ENCODE data around the gene BRAT1.

The BRAT1 gene

GRCh38 chr7:2526659-2527504, 28.4 kb downstream of the BRAT1 start:
- 96% methylated on average over 35 to 39 of the region's 40 CpGs for WGBS, 2 experiments (ENCODE audit: insufficient coverage in 2 of 2)
- Histone ChIP-seq H3K36me3 (ENCODE audit: control insufficient read depth, insufficient read depth, low read length) (peaks cover 31% of the 10 kb centered on the region), H3K9me3 (ENCODE audit: control insufficient read depth, low read length) (no peaks in the 10 kb centered on the region), H3K4me3 (ENCODE audit: extremely low read depth, insufficient read depth, low read length, poor library complexity, severe bottlenecking) (no peak overlapping the region), H3K27ac (ENCODE audit: low read depth, low read length, severe bottlenecking) (no peak overlapping the region), H3K4me1 (ENCODE audit: control insufficient read depth, insufficient read depth, low read length, poor library complexity, severe bottlenecking) (peaks cover 63% of the 10 kb centered on the region)

DNA sequence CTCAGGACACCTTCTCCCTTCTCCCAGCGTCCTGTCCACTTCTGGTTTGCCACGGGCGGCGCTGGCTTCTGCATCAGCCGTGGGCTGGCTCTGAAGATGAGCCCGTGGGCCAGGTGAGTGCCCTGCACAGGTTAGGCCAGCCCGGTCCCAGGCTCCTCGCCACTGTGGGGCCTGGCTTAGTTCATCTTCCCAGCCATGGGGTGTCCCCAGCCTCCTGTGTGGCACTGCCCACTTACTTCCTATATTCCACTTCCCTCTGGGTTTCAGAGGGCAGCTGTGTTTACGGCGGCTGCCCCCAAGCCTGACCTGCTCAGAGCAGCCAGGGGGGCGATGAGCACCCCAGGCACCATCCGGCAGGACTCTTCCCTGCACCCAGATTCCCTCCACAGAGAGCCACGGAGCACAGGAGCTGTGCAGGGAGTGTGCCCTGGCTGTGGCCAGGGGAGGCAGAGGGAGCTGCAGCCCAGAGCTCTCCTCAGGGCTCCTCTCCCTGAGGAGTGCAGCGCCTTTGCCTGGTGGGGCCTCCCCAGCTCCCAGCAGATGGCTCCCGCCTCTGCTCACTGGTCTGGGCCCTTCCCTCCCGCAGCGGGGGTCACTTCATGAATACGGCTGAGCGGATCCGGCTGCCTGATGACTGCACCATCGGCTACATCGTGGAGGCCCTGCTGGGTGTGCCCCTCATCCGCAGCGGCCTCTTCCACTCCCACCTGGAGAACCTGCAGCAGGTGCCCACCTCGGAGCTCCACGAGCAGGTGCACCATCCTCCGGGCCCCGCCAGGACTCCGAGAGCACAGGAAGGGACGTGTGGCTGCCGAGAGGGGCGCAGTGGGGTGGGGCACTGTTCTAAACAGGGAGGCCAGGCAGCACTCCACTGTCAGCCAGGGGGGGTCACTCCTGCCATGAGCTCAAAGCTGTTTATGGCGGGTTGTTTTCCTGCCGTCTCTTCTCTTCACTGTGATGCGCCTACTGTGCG, 29.4 kb downstream of the BRAT1 start:
- no peaks in the 10 kb centered on the region for H3K9me3 ChIP-seq (ENCODE audit: control insufficient read depth, low read length)
- H3K27ac ChIP-seq (ENCODE audit: low read depth, low read length, severe bottlenecking): no peak overlapping the region
- H3K36me3 ChIP-seq (ENCODE audit: control insufficient read depth, insufficient read depth, low read length): peaks cover 31% of the 10 kb centered on the region
- no peak overlapping the region for H3K4me3 ChIP-seq (ENCODE audit: extremely low read depth, insufficient read depth, low read length, poor library complexity, severe bottlenecking)
- 91 to 93% methylated on average over 35 to 36 of the region's 36 CpGs for WGBS, 2 experiments (ENCODE audit: insufficient coverage in 2 of 2)
- peaks cover 66% of the 10 kb centered on the region for H3K4me1 ChIP-seq (ENCODE audit: control insufficient read depth, insufficient read depth, low read length, poor library complexity, severe bottlenecking)

DNA sequence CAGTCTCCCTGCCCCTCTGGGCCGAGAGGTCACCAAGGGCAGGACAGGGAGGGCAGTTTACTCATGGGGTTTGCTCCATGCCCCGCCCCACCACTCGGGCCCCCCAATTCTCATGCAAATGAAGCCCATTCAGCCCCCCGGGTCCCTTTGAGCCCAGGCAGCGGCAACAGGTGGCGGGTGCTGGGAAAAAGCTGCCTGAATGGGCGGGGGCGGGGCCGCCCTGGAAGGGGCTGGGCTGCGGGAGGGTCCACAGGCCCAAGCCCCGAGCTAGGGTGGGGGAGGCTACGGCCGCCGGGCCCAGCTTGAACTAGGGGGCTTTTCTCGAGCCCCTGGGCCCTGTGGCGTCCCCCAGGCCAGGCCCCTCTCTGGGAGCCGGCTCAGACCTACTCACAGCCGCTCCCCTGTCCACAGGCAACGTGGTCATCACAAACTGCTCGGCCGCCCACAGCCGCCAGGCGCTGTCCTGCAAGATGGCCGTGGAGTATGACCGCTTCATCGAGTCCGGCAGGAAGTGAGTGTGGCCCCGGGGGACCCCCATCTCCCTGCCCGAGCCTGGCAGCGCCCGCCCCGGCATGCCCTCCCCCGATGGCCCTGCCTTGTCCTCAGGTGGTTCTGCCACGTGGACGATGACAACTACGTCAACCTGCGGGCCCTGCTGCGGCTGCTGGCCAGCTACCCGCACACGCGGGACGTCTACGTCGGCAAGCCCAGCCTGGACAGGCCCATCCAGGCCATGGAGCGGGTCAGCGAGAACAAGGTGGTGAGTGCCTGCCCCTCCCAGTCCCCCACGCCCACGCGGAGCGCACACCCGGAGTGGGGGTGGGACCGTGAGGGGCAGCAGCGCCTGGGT, 30.3 kb downstream of the BRAT1 start:
- Histone ChIP-seq H3K9me3 (ENCODE audit: control insufficient read depth, low read length) (no peaks in the 10 kb centered on the region), H3K4me3 (ENCODE audit: extremely low read depth, insufficient read depth, low read length, poor library complexity, severe bottlenecking) (no peak overlapping the region), H3K36me3 (ENCODE audit: control insufficient read depth, insufficient read depth, low read length) (peaks cover 31% of the 10 kb centered on the region), H3K27ac (ENCODE audit: low read depth, low read length, severe bottlenecking) (no peak overlapping the region), H3K4me1 (ENCODE audit: control insufficient read depth, insufficient read depth, low read length, poor library complexity, severe bottlenecking) (peaks cover 57% of the 10 kb centered on the region)
- 80% methylated on average over 43 to 46 of the region's 53 CpGs for WGBS, 2 experiments (ENCODE audit: insufficient coverage in 2 of 2)

DNA sequence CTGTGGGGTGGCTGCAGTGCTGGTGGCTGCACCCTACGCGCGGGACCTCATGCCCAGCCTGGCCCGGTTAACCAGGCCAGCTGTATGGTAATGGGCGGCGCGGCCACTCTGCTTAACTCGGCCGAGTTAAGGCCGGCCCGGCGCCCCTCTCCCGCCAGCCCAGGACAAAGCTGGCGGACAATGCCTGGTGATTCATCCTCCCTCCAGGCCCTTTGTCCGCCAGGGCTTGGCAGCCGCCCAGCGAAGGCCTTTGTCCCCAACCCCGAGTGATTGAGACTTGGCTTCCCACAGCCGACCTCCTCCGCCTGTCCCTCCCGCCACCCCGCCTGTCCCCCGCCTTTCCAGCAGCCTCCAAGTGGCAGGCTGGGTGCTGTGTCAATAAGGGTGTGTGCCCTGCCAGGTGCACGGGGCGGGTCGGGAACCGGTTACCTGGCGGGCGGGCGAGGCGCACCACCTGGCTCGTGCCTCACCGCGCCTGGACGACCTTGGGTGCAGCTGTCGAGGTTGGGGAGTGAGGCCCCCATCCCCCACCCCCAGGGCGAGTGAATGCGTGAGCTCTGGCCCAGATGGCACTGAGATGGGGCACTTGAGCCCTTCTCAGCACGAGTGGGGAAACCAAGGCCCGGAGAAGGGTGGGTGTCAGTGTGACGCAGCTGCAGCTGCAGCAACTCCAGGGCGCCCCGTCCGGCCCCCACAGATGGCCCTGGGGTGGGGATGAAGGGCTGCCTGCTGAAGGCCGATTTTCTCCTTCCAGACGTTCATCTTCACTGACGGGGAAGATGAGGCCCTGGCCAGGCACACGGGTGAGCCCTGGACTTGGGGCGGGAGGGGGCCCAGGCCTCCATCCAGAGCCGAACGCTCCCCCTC, 31.1 kb downstream of the BRAT1 start:
- H3K4me3 ChIP-seq (ENCODE audit: extremely low read depth, insufficient read depth, low read length, poor library complexity, severe bottlenecking): no peak overlapping the region
- no peaks in the 10 kb centered on the region for H3K9me3 ChIP-seq (ENCODE audit: control insufficient read depth, low read length)
- H3K27ac ChIP-seq (ENCODE audit: low read depth, low read length, severe bottlenecking): peak overlapping the region; percentile 10
- peaks cover 49% of the 10 kb centered on the region for H3K4me1 ChIP-seq (ENCODE audit: control insufficient read depth, insufficient read depth, low read length, poor library complexity, severe bottlenecking)
- H3K36me3 ChIP-seq (ENCODE audit: control insufficient read depth, insufficient read depth, low read length): peaks cover 26% of the 10 kb centered on the region
- WGBS, 2 experiments (ENCODE audit: insufficient coverage in 2 of 2): 36 to 43% methylated on average over 33 to 40 of the region's 51 CpGs

DNA sequence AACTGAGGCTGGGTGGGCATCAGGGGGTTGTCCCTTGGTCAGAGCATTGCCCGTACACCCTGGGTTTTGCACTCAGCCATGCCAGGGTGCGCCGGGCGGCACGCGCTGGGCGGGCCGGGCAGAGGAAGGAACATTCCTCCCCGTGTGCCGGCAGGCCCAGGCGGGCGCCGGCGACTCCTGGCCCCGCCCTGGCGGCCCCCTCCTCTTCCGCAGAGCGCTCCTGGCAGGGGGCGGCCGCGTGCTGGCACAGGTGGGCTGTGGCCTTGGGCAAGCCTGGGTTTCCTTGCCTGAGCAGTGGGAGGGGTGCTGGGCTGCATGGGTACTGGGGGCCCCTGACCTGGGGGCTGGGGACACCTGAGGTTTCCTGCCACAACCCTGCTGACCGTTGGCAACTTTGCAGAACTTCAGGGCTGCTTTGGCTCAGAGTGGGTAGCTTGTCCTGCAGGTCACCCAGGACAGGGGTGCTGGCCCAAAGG, 31.8 kb downstream of the BRAT1 start:
- H3K36me3 ChIP-seq (ENCODE audit: control insufficient read depth, insufficient read depth, low read length): peaks cover 22% of the 10 kb centered on the region
- H3K9me3 ChIP-seq (ENCODE audit: control insufficient read depth, low read length): no peaks in the 10 kb centered on the region
- H3K4me1 ChIP-seq (ENCODE audit: control insufficient read depth, insufficient read depth, low read length, poor library complexity, severe bottlenecking): peaks cover 43% of the 10 kb centered on the region
- WGBS, 2 experiments (ENCODE audit: insufficient coverage in 2 of 2): 21 to 24% methylated on average over 13 to 18 of the region's 22 CpGs
- peak overlapping the region; percentile 58 for H3K4me3 ChIP-seq (ENCODE audit: extremely low read depth, insufficient read depth, low read length, poor library complexity, severe bottlenecking)
- no peak overlapping the region for H3K27ac ChIP-seq (ENCODE audit: low read depth, low read length, severe bottlenecking)

- peaks cover 22% of the 10 kb centered on the region for H3K36me3 ChIP-seq (ENCODE audit: control insufficient read depth, insufficient read depth, low read length)
- peak overlapping the region; percentile 58 for H3K4me3 ChIP-seq (ENCODE audit: extremely low read depth, insufficient read depth, low read length, poor library complexity, severe bottlenecking)
- 44 to 45% methylated on average over 18 to 19 of the region's 19 CpGs for WGBS, 2 experiments (ENCODE audit: insufficient coverage in 2 of 2)
- H3K27ac ChIP-seq (ENCODE audit: low read depth, low read length, severe bottlenecking): no peak overlapping the region
- peaks cover 44% of the 10 kb centered on the region for H3K4me1 ChIP-seq (ENCODE audit: control insufficient read depth, insufficient read depth, low read length, poor library complexity, severe bottlenecking)
- no peaks in the 10 kb centered on the region for H3K9me3 ChIP-seq (ENCODE audit: control insufficient read depth, low read length)
Observed at GRCh38 chr7:2522780-2523433, 32.4 kb downstream of the BRAT1 start.

DNA sequence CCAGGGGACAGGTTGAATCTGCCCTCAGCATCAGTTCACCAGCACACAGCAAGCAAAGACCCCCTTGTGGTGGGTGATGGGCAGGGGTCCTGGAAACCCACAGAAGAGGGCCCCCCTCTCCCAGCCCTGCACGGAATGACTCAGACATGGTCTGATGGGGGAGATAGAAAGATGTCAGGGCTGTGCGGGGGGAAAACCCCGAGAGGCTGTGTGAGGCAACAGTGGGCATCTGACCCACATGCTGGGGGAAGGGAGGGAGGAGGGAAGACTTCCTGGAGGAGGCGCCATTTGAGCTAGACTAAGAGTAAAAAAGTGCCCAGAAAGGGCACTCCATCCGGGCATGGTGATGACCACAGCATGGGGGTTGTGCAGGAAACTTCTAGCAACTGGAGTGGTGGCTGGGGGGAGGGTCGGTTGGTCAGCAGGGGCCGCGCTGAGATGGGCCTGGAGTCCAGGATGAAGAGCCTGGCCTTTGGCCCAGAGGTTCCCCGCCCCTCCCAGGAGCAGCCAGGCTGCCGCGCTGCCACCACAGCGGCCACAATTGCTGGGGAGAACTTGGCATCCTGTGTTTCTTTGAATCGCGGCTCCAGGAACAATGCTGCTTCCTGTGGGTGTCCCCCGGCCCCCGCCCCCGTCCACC, 33.3 kb downstream of the BRAT1 start:
- WGBS, 2 experiments (ENCODE audit: insufficient coverage in 2 of 2): 31 to 43% methylated on average over 8 to 17 of the region's 17 CpGs

DNA sequence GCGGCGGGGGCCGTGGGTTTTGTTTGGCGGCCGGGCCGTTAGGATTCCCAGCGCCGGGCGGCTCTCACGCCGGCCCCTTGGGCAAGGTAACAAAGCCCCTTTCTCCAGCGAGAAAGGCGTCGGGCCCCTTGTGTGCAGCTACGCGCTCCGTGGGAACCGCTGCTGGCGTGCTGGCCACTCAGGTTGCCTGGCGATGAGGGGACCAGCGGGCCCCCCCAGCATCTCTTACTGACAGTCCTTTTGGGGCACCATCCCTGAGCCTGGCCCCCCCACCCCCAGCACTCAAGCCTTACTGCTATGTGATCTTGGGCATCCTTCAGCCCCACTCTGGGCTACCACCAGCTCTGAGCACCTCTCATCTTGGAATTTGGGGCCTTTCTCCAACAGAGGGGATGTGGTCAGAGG, 34.0 kb downstream of the BRAT1 start:
- Histone ChIP-seq H3K4me3 (ENCODE audit: extremely low read depth, insufficient read depth, low read length, poor library complexity, severe bottlenecking) (peak overlapping the region; percentile 58), H3K4me1 (ENCODE audit: control insufficient read depth, insufficient read depth, low read length, poor library complexity, severe bottlenecking) (peaks cover 52% of the 10 kb centered on the region), H3K36me3 (ENCODE audit: control insufficient read depth, insufficient read depth, low read length) (peaks cover 9% of the 10 kb centered on the region), H3K27ac (ENCODE audit: low read depth, low read length, severe bottlenecking) (peak overlapping the region; percentile 23), H3K9me3 (ENCODE audit: control insufficient read depth, low read length) (no peaks in the 10 kb centered on the region)
- WGBS, 2 experiments (ENCODE audit: insufficient coverage in 2 of 2): 23 to 36% methylated on average over 19 to 20 of the region's 21 CpGs

More for the DNA sequence above, 33.3 kb downstream of the BRAT1 start:
- Histone ChIP-seq H3K27ac (ENCODE audit: low read depth, low read length, severe bottlenecking) (peak overlapping the region; percentile 5), H3K4me1 (ENCODE audit: control insufficient read depth, insufficient read depth, low read length, poor library complexity, severe bottlenecking) (peaks cover 45% of the 10 kb centered on the region), H3K4me3 (ENCODE audit: extremely low read depth, insufficient read depth, low read length, poor library complexity, severe bottlenecking) (peak overlapping the region; percentile 58), H3K9me3 (ENCODE audit: control insufficient read depth, low read length) (no peaks in the 10 kb centered on the region), H3K36me3 (ENCODE audit: control insufficient read depth, insufficient read depth, low read length) (peaks cover 16% of the 10 kb centered on the region)

Measured in mesodermal cell (in vitro differentiated cells).